ENCODE data around the gene ARHGEF28. TPM values are rescaled to one million over a fixed set of nuclear protein-coding genes. Genes with fewer than 3 reads are reported as not detected.

ARHGEF28 gene
- total and polyA plus RNA-seq, 2 of the 13 experiments (the other 11 are each of a cell fraction or from before 2014, with no cell fraction given), result 17.4 to 34.1 TPM

DNA sequence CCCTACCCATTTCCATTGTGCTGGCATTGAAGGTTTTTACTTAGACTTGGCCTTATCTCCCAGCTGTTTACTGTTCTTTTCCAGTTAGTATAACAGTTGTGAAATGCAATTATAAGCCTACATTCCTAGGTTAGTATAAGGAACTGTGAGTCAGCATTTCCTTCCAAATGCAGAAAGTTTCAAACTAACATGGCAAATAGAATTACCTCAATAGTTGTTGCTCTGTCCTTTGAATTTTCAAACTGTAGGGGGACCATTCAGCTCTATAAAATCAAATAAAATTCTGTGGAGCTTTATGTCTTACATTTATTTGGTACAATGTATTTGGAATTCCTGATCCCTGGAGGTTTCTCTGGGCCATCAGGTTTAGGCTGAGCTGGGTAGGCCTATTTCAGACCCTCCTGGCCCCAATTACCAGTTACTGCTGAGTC lies 47.2 kb downstream of the ARHGEF28 start (continued):
- TF ChIP-seq ZNF546 (CRISPR knock-in tag; conservative IDR thresholded peaks at IDR 0.05) (no peak), ZNF326 (CRISPR knock-in tag; IDR thresholded peaks at IDR 0.05; ENCODE audit: borderline replicate concordance) (no peak), ELF3 (CRISPR knock-in tag; IDR thresholded peaks at IDR 0.05) (0 out of 2 replicates have a peak, but pooled peaks have one; percentile 21), ZNF354B (CRISPR knock-in tag; IDR thresholded peaks at IDR 0.05) (no peak), HINFP (CRISPR knock-in tag; IDR thresholded peaks at IDR 0.05; ENCODE audit: low read depth) (no peak), MAFG (CRISPR knock-in tag; IDR thresholded peaks at IDR 0.05) (0 out of 2 replicates have a peak, but pooled peaks have one; percentile 54), SUZ12 (IDR thresholded peaks at IDR 0.05; ENCODE audit: low read depth, low read length) (no peak), RELA (CRISPR knock-in tag; IDR thresholded peaks at IDR 0.05) (no peak), MYNN (CRISPR knock-in tag; IDR thresholded peaks at IDR 0.05; ENCODE audit: low read depth) (no peak), SRSF1 (optimal IDR thresholded peaks at IDR 0.05; ENCODE audit: low read depth, low read length) (no peak), JUN (CRISPR knock-in tag; IDR thresholded peaks at IDR 0.05) (no peak), SRSF9 (IDR thresholded peaks at IDR 0.05; ENCODE audit: borderline replicate concordance, insufficient read depth, low read depth, low read length, poor library complexity, severe bottlenecking) (no peak), PHB2 (IDR thresholded peaks at IDR 0.05; ENCODE audit: partially characterized antibody) (no peak), ZKSCAN5 (CRISPR knock-in tag; IDR thresholded peaks at IDR 0.05) (no peak), ZNF33A (CRISPR knock-in tag; IDR thresholded peaks at IDR 0.05; ENCODE audit: borderline replicate concordance) (no peak), NFE2L2 (IDR thresholded peaks at IDR 0.05; ENCODE audit: low read length) (peak; percentile 92), SRSF4 (IDR thresholded peaks at IDR 0.05; ENCODE audit: low read depth, low read length, poor library complexity, severe bottlenecking) (no peak), CEBPG (CRISPR knock-in tag; IDR thresholded peaks at IDR 0.05) (peak; percentile 55), ZNF572 (CRISPR knock-in tag; IDR thresholded peaks at IDR 0.05) (no peak), AGO2 (optimal IDR thresholded peaks at IDR 0.05; ENCODE audit: low read depth, low read length) (no peak), ZNF772 (CRISPR knock-in tag; IDR thresholded peaks at IDR 0.05) (no peak), BCLAF1 (IDR thresholded peaks at IDR 0.05) (no peak), ZNF740 (CRISPR knock-in tag; IDR thresholded peaks at IDR 0.05) (no peak)
- TF ChIP-seq, protein P1, sequence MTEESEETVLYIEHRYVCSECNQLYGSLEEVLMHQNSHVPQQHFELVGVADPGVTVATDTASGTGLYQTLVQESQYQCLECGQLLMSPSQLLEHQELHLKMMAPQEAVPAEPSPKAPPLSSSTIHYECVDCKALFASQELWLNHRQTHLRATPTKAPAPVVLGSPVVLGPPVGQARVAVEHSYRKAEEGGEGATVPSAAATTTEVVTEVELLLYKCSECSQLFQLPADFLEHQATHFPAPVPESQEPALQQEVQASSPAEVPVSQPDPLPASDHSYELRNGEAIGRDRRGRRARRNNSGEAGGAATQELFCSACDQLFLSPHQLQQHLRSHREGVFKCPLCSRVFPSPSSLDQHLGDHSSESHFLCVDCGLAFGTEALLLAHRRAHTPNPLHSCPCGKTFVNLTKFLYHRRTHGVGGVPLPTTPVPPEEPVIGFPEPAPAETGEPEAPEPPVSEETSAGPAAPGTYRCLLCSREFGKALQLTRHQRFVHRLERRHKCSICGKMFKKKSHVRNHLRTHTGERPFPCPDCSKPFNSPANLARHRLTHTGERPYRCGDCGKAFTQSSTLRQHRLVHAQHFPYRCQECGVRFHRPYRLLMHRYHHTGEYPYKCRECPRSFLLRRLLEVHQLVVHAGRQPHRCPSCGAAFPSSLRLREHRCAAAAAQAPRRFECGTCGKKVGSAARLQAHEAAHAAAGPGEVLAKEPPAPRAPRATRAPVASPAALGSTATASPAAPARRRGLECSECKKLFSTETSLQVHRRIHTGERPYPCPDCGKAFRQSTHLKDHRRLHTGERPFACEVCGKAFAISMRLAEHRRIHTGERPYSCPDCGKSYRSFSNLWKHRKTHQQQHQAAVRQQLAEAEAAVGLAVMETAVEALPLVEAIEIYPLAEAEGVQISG (CRISPR knock-in tag; IDR thresholded peaks at IDR 0.05), result no peak
